GM12874 (cell line): ENCODE results near the gene GAS2L2.

Experiments used
- CTCF ChIP-seq: IDR thresholded peaks from 2 replicates; pipeline ENCODE4 v1.5.1; 2011; ENCODE audit warnings: low read depth, mild to moderate bottlenecking, control low read depth, low read length, moderate library complexity; ENCODE audit not compliant: insufficient read depth

The GAS2L2 gene

DNA sequence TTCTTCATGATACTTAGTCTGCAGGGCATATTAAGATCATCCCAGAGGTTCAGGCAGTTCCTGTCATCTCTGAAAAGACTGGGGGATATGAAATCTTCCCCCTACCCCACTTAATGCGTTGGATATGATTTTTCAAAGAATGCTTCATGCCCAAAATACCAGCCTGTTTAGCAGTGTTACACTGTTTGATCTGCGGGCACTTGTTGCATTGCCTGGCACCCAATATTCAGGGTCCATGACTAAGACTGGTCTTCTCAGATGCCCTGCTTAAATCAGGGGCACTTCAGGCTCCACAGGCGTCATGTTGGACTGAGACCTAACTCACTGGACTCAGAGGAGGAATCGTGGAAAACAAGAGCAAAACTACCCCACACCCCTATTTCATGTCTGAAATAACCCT, 28.0 kb downstream of the GAS2L2 start:
- TF ChIP-seq CTCF = no peak

DNA sequence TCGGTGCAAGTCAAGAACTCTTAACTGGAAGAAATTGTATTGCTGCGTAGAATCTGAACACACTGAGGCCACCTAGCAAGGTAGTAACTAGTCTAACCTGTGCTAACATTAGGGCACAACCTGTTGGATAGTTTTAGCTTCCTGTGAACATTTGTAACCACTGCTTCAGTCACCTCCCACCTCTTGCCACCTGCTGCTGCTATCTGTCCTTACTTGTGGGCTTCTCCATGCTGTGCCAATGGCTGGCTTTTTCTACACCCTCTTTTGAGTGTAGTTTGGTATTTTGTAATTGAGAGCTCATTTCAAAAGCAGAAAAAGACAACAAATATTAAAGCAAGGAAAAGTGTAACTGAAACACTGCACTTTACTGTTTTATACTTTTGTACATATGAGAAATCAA, 29.3 kb downstream of the GAS2L2 start:
- no peak for TF ChIP-seq CTCF

DNA sequence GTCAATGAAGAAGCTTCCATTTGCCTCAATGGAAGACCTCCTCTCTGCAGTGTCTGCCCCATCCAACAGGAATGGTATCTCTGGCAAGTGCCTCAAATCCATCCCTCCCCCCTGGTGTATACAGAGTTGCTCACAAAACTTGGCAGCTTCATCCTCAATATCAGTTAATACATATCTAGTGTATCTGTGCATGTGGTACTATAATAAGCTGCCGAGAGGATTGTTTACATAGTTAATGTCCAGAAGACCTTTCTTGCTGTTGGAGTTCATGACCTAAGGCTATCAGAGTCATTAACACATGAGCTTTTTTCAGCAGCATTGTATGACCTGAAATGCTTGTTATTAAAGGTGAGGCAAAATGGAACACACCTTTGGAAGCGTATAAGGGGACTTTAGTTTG, 35.6 kb downstream of the GAS2L2 start:
- no peak for TF ChIP-seq CTCF

DNA sequence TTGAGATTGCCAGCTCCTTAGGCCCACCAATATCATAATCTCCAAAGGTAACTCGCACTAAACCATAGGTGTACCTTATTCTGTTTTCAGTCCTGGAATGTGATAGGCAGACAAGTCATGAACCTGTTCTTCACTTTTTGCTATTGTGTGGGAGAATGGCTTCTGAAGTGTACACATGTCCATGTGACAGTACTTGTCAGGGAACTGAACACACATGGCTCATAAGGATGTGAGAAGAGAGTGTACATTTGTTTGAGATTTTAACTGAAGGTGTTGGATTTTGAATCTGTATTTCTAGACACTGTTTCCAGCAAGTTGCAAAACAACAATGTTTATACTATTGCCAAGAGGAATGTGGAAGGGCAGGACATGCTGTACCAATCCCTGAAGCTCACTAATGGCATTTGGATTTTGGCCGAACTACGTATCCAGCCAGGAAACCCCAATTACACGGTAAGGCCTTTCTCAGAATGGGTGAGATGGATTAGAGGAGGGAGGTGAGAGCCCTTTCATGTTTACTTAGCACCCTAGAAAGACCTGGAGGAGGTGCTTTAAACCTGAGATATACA, 36.1 kb downstream of the GAS2L2 start:
- TF ChIP-seq CTCF = no peak

GRCh38 chr17:35716173-35716572, 36.9 kb downstream of the GAS2L2 start:
- no peak for TF ChIP-seq CTCF

GRCh38 chr17:35715416-35715815, 37.6 kb downstream of the GAS2L2 start:
- no peak for TF ChIP-seq CTCF

GRCh38 chr17:35714988-35715387, 38.1 kb downstream of the GAS2L2 start:
- TF ChIP-seq CTCF = no peak
